H9 (cell line): ENCODE measurements around the gene PCMT1. TPM values are rescaled to one million over a fixed set of nuclear protein-coding genes. Genes with fewer than 3 reads are reported as not detected.

ENCODE experiments used
- DNase-seq: peaks from one replicate; pipeline ENCODE4 v3.0.0-alpha.2; 2017
- H2AFZ ChIP-seq: one replicate; pipeline ENCODE4 v1.6.1; 2013; ENCODE audit warnings: mild to moderate bottlenecking, low read length, control low read depth, moderate library complexity
- H2AK5ac ChIP-seq: 2 replicates; pipeline ENCODE4 v1.6.1; 2013; ENCODE audit warnings: low read length, control low read depth, mixed read lengths; ENCODE audit not compliant: insufficient read length
- H2BK120ac ChIP-seq: one replicate; pipeline ENCODE4 v1.6.1; 2013; ENCODE audit warnings: low read depth, mild to moderate bottlenecking, low read length, control low read depth, inconsistent platforms; ENCODE audit not compliant: poor library complexity, severe bottlenecking
- H2BK12ac ChIP-seq: 2 replicates; pipeline ENCODE4 v1.6.1; 2013; ENCODE audit warnings: low read length, control low read depth, mixed read lengths, low read depth; ENCODE audit not compliant: insufficient read length
- H2BK15ac ChIP-seq: 2 replicates; pipeline ENCODE4 v1.6.1; 2013; ENCODE audit warnings: low read depth, low read length, control low read depth
- H2BK20ac ChIP-seq: one replicate; pipeline ENCODE4 v1.6.1; 2013; ENCODE audit warnings: low read depth, mild to moderate bottlenecking, low read length, control low read depth, inconsistent platforms; ENCODE audit not compliant: poor library complexity, severe bottlenecking
- H2BK5ac ChIP-seq: 2 replicates; pipeline ENCODE4 v1.6.1; 2013; ENCODE audit warnings: low read length, control low read depth, mixed read lengths; ENCODE audit not compliant: insufficient read length
- H3K14ac ChIP-seq: 2 replicates; pipeline ENCODE4 v1.6.1; 2013; ENCODE audit warnings: low read length, control low read depth; ENCODE audit not compliant: insufficient read depth
- H3K18ac ChIP-seq: 2 replicates; pipeline ENCODE4 v1.6.1; 2013; ENCODE audit warnings: low read depth, mild to moderate bottlenecking, mixed read lengths, low read length, control low read depth; ENCODE audit not compliant: insufficient read length
- H3K23ac ChIP-seq: 2 replicates; pipeline ENCODE4 v1.6.1; 2013; ENCODE audit warnings: low read length, control low read depth, mixed read lengths, low read depth; ENCODE audit not compliant: insufficient read length
- H3K23me2 ChIP-seq: 2 replicates; pipeline ENCODE4 v1.6.1; 2013; ENCODE audit warnings: low read depth, mild to moderate bottlenecking, mixed read lengths, low read length, control low read depth; ENCODE audit not compliant: insufficient read length, poor library complexity, severe bottlenecking
- H3K27ac ChIP-seq: 2 replicates; pipeline ENCODE4 v1.5.1; 2013; ENCODE audit warnings: low read length, control low read depth, mixed read lengths, low read depth; ENCODE audit not compliant: insufficient read length
- H3K27me3 ChIP-seq: 2 replicates; pipeline ENCODE4 v1.6.1; 2013; ENCODE audit warnings: low read length, control low read depth, inconsistent platforms; ENCODE audit not compliant: insufficient read depth
- H3K4ac ChIP-seq: 2 replicates; pipeline ENCODE4 v1.6.1; 2013; ENCODE audit warnings: low read depth, mild to moderate bottlenecking, control low read depth, inconsistent platforms, low read length, moderate library complexity
- H3K4me1 ChIP-seq: 2 replicates; pipeline ENCODE4 v1.6.1; 2013; ENCODE audit warnings: low read length, control low read depth, inconsistent platforms; ENCODE audit not compliant: insufficient read depth
- H3K4me2 ChIP-seq: 2 replicates; pipeline ENCODE4 v1.6.1; 2013; ENCODE audit warnings: low read length, control low read depth, mixed read lengths; ENCODE audit not compliant: insufficient read length, insufficient read depth
- H3K56ac ChIP-seq: 2 replicates; pipeline ENCODE4 v1.6.1; 2013; ENCODE audit warnings: low read depth, mild to moderate bottlenecking, mixed read lengths, low read length, control low read depth; ENCODE audit not compliant: insufficient read length
- H3K79me1 ChIP-seq: 2 replicates; pipeline ENCODE4 v1.6.1; 2013; ENCODE audit warnings: low read depth, mild to moderate bottlenecking, moderate library complexity, low read length, control low read depth, inconsistent platforms; ENCODE audit not compliant: insufficient read depth, poor library complexity, severe bottlenecking
- H3K79me2 ChIP-seq: 2 replicates; pipeline ENCODE4 v1.6.1; 2013; ENCODE audit warnings: low read length, control low read depth, inconsistent platforms; ENCODE audit not compliant: insufficient read depth
- H3K9ac ChIP-seq: 2 replicates; pipeline ENCODE4 v1.6.1; 2013; ENCODE audit warnings: low read length, control low read depth, mixed read lengths; ENCODE audit not compliant: insufficient read length; ENCODE audit errors: extremely low read depth
- H3K9me3 ChIP-seq: one replicate; pipeline ENCODE4 v1.6.1; 2013; ENCODE audit warnings: low read depth, low read length, inconsistent platforms; ENCODE audit not compliant: control insufficient read depth
- H3T11ph ChIP-seq: one replicate; pipeline ENCODE4 v1.6.1; 2013; ENCODE audit warnings: mild to moderate bottlenecking, low read length, control low read depth, inconsistent platforms
- H4K20me1 ChIP-seq: one replicate; pipeline ENCODE4 v1.6.1; 2013; ENCODE audit not compliant: control insufficient read depth, insufficient read length, insufficient read depth
- H4K5ac ChIP-seq: 2 replicates; pipeline ENCODE4 v1.6.1; 2013; ENCODE audit warnings: low read depth, mild to moderate bottlenecking, mixed read lengths, low read length, control low read depth; ENCODE audit not compliant: insufficient read length
- H4K8ac ChIP-seq: replicated peaks from 2 replicates; pipeline ENCODE4 v1.6.1; 2013; ENCODE audit warnings: low read length, control low read depth, mixed read lengths, low read depth; ENCODE audit not compliant: insufficient read length
- H4K91ac ChIP-seq: 2 replicates; pipeline ENCODE4 v1.6.1; 2013; ENCODE audit warnings: low read depth, mild to moderate bottlenecking, moderate library complexity, mixed read lengths, low read length, control low read depth; ENCODE audit not compliant: insufficient read length
- H3K27ac Mint-ChIP-seq, 3 experiments: 2 replicates in 2 of 3; 3 replicates in 1 of 3; pipeline ENCODE4 v1.8.0; 2020 to 2021; ENCODE audit warnings: mixed read lengths in 3 of 3, mild to moderate bottlenecking in 1 of 3, moderate library complexity in 1 of 3
- H3K27me3 Mint-ChIP-seq: 2 replicates; pipeline ENCODE4 v1.8.0; 2021; ENCODE audit warnings: low read depth, mild to moderate bottlenecking, moderate library complexity, mixed read lengths
- H3K36me3 Mint-ChIP-seq, 3 experiments: 2 replicates in 2 of 3; 3 replicates in 1 of 3; pipeline ENCODE4 v1.8.0; 2020 to 2021; ENCODE audit warnings: low read depth in 3 of 3, mixed read lengths in 3 of 3; ENCODE audit not compliant: insufficient read depth in 1 of 3
- H3K4me1 Mint-ChIP-seq, 2 experiments: 2 replicates each; pipeline ENCODE4 v1.8.0; 2020; ENCODE audit warnings: mixed read lengths in 2 of 2
- H3K4me3 Mint-ChIP-seq, 2 experiments: 2 replicates in 1 of 2; 3 replicates in 1 of 2; pipeline ENCODE4 v1.8.0; 2020 to 2021; ENCODE audit warnings: mild to moderate bottlenecking in 2 of 2, mixed read lengths in 2 of 2, moderate library complexity in 1 of 2
- H3K9me3 Mint-ChIP-seq, 2 experiments: 2 replicates in 1 of 2; 3 replicates in 1 of 2; pipeline ENCODE4 v1.8.0; 2020; ENCODE audit warnings: mild to moderate bottlenecking in 2 of 2, mixed read lengths in 2 of 2, moderate library complexity in 1 of 2
- CTCF ChIP-seq: fragments of 200-600 bp; sonication (generic); conservative IDR thresholded peaks from 3 replicates; pipeline ENCODE4 v1.8.0; 2021; ENCODE audit warnings: antibody characterized with exemption, mild to moderate bottlenecking
- WGBS: extraction: QIAGEN DNeasy Blood & Tissue Kit; methylation state at CpG from one replicate; pipeline ENCODE4 v1.1.7; 2013; ENCODE audit warnings: missing lambda C conversion rate, low lambda C conversion rate, mixed read lengths; ENCODE audit not compliant: insufficient read length; ENCODE audit errors: extremely low coverage; 5-methylcytosine and 5-hydroxymethylcytosine counted together
- total RNA-seq: library from RNA; stranded (reverse); gene quantifications from 2 replicates; pipeline ENCODE4 v1.2.1, GENCODE V29; 2021

PCMT1 gene
- total RNA-seq, 1 experiment from 2014 or later, result 98.3 TPM

GRCh38 chr6:149711711-149712110 is 37.8 kb upstream of the PCMT1 start:
- no peak overlapping the region for H3K56ac ChIP-seq
- no peak overlapping the region for H4K5ac ChIP-seq
- no peak overlapping the region for H2BK5ac ChIP-seq
- H3K9me3 Mint-ChIP-seq, result no peaks in the 10 kb centered on the region
- H3K79me1 ChIP-seq, result peaks cover 3% of the 10 kb centered on the region
- H2AFZ ChIP-seq, result no peak overlapping the region
- no peak overlapping the region for H4K91ac ChIP-seq
- H3K14ac ChIP-seq, result no peak overlapping the region
- DNase-seq, result no peak
- no peak overlapping the region for H3K27ac ChIP-seq
- TF ChIP-seq CTCF, result no peak
- H4K20me1 ChIP-seq, result no peaks in the 10 kb centered on the region
- no peak overlapping the region for H4K8ac ChIP-seq
- no peak overlapping the region for H3T11ph ChIP-seq
- no peak overlapping the region for H3K23ac ChIP-seq
- H3K9ac ChIP-seq, result peak overlapping the region; percentile 44
- H3K27ac Mint-ChIP-seq, result peak overlapping the region in 2 of 3 experiments; percentile 49 to 63; a peak in 2 of 7 replicates
- peaks cover 23% of the 10 kb centered on the region; the same call in 1 of the 2 replicates for H3K79me2 ChIP-seq
- no peak overlapping the region for H2BK120ac ChIP-seq
- H2BK12ac ChIP-seq, result no peak overlapping the region
- no peak overlapping the region for H2BK15ac ChIP-seq
- H3K9me3 ChIP-seq, result no peaks in the 10 kb centered on the region
- no peak overlapping the region for H3K4ac ChIP-seq
- H3K27me3 ChIP-seq, result no peaks in the 10 kb centered on the region
- H2BK20ac ChIP-seq, result no peak overlapping the region
- no peaks in the 10 kb centered on the region for H3K23me2 ChIP-seq
- H3K36me3 Mint-ChIP-seq, result peaks cover 0 to 11% (median 5%) of the 10 kb centered on the region in 3 experiments; a peak in 3 of 7 replicates
- H3K27me3 Mint-ChIP-seq, result no peaks in the 10 kb centered on the region
- no peak overlapping the region for H3K4me2 ChIP-seq
- H3K18ac ChIP-seq, result no peak overlapping the region
- no CpG with 5 or more reads among the region's 5 CpGs for WGBS
- H3K4me1 ChIP-seq, result peaks cover 3% of the 10 kb centered on the region; the same call in 1 of the 2 replicates
- H3K4me3 Mint-ChIP-seq, result no peak overlapping the region
- peaks cover 38 to 41% of the 10 kb centered on the region in 2 experiments for H3K4me1 Mint-ChIP-seq
- no peak overlapping the region for H2AK5ac ChIP-seq
